GM18519 (cell line): ENCODE data around the gene SCCPDH.

Experiments
- ATAC-seq: cut with Tn5 transposase; IDR thresholded peaks from one replicate; pipeline ENCODE4 v1.9.1; 2021; ENCODE audit warnings: mild to moderate bottlenecking, moderate library complexity; ENCODE audit not compliant: unreplicated experiment, low FRiP score

The SCCPDH gene

DNA sequence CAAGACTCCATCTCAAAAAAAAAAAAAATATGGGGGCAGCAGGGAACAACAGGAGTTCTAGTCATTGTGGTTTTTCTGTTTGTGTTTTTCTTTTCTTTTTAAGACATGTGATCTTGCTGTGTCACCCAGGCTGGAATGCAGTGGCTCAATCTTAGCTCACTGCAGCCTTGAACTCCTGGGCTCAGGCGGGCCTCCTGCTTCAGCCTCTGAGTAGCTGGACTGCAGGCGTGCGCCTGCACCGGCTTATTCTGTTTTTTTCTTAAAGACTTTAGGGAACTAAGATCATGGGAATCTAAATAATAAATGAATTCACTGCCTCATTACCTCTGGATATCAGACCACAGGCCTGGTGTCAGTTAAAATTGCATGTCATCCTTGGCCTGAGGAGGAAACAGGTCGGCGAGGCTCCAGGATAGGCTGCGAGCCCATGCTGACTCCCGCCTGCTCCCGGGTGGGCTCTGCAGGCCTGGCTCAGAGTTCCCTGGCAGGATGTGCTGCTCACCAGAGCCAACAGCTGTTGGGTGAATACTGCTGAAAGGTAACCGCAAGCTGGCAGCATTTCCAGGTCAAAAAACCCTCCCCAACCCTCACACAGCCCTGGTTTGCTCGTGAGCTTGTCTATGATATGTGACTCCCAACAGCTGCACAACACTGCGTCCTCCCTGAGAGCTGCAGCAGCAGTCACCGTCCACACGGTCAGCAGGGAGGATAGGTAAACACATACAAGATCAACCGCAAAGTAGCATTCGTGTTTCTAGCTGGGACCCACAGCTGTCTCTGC, 58.1 kb downstream of the SCCPDH start:
- ATAC-seq, result no peak

DNA sequence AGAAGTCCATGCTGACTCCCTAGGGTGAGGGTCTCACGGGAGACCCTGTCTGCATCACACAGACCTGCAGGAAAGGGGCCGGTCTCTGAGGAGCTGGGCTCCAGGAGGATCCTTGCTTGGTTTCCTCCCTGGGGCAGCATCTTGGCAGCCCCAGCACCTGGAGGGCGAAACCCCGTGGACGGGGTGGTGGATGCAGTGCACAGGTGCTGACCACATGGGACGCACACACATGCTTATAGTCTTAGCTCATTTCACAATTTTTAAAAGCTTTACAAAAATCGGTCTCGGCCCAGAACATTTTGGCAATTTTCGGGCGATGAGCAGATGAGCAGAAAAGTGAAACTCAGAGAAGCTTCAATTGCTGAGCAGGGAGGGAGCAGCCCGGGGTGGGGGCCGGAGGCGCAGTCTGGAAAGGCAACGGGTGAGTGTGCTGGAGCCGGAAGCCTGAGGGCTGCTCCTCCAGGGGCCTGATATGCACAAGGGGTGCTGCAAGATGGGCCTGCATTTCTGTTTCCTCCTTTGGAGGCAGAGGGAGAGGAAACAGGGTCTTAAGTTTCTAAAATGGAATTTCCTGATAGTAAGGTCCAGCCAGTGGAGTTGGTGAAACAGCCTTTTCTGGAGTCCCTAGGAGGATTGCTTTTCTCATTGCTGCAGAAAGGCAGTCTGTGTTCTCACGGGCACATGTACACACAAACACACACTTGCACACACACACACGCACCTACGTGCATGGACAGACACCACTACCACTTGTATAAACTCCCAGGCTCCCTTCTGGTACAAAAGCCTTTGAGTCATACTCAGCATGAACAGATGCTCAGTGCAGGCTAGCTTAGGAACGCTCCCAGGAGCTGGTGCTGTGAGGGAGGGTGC, 60.6 kb downstream of the SCCPDH start:
- ATAC-seq, result no peak

DNA sequence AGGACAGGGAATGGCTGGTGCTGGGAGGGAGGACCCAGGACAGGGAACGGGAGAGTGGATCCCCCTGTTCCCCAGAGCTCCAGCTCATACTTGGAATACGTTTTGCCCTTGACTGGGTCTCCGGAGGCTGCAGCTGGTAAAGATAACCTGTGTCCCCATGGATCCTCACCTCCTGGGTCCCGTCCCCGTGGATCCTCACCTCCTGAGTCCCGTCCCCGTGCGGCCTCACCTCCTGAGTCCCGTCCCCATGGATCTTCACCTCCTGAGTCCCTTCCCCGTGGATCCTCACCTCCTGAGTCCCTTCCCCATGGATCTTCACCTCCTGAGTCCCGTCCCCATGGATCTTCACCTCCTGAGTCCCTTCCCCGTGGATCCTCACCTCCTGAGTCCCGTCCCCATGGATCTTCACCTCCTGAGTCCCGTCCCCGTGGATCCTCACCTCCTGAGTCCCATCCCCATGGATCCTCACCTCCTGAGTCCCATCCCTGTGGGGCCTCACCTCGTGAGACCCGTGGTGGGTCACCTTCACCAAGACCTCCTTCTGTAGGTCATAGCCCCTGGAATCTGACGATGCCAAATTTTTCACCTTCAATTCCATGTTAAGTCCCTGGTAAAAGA, 61.4 kb downstream of the SCCPDH start:
- ATAC-seq, result no peak

DNA sequence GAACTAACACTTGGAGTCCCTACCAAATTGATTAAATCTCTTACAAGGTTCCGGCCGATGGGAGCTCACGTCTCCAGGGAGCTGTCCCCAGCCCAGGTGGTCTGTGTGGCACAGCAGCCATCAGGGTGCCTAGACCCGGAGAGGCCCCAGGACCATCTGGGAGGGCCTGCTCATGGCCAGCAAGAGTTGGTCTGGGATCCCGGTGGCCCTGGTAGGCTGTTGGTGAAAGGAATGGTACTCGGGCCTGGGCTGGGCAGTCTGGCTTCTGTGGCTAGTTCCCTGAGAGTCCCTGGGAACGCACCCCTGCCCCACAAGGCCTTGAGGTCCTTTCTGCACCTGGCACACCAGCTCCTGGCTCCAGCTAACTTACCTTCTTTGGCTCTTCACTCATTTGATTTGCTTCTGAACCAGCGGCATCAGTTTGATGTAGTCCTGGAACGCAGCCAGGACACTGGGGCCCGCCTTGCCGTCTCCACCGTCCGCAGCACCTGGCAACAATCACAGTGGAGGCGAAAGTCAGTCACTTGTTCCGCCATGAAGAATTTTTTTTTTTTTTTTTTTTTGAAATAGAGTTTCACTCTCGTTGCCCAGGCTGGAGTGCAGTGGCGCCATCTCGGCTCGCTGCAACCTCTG, 62.5 kb downstream of the SCCPDH start:
- ATAC-seq, result no peak

DNA sequence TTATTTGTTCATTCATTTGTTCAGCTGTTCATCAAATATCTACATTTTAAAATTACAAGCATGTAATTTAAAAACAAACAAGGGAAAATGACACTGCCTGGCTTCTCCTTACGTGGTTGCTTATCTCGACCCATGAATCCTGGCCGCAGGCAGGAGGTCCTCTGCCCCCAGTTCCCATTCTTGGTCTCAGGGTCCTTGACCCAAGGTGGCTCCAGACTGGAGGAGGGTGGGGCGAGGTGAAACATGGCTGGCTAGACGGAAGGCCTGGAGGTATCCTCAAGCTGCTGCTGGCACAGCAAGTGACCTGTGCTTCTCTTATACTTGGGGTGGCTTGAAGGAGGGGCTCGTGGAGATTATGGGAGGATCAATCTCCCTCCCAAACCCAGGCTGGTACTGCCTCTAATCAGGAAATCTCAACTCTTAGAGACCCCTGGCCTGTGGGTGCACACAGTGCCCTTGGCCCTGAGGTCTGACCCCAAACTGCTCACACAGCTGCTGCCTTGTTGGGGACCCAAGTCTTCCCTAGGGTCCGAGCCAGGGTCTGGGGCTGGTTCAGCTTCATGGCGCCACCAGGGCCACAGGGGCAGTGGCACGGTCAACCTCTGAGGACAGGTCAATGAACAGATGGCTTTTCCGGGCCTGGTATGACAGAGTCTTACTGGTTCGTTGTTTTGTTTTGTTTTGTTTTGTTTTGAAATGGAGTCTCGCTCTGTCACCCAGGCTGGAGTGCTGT, 63.7 kb downstream of the SCCPDH start:
- ATAC-seq, result no peak

DNA sequence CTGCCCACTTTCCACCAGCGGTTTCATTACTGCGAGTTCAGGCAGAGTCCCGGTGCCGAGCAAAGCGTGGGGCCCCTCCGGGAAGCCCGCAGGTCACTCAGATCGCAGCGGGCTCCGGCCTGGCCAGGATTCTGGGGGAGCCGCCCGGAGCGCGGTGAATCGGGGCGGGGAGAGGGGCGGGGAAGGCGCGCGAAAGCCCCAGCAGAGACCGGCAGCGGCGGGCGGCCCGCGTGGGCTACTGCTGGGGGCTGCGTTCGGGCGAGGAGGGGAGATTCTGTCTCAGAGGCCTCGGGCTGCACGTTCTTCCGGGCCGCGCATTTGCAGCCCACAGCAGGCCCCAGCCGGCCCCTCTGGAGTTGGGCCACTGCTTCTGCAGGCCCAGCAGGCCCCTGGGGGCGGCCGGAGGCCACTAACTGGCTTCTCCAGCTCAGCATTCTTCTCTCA, 64.7 kb downstream of the SCCPDH start:
- no peak for ATAC-seq

DNA sequence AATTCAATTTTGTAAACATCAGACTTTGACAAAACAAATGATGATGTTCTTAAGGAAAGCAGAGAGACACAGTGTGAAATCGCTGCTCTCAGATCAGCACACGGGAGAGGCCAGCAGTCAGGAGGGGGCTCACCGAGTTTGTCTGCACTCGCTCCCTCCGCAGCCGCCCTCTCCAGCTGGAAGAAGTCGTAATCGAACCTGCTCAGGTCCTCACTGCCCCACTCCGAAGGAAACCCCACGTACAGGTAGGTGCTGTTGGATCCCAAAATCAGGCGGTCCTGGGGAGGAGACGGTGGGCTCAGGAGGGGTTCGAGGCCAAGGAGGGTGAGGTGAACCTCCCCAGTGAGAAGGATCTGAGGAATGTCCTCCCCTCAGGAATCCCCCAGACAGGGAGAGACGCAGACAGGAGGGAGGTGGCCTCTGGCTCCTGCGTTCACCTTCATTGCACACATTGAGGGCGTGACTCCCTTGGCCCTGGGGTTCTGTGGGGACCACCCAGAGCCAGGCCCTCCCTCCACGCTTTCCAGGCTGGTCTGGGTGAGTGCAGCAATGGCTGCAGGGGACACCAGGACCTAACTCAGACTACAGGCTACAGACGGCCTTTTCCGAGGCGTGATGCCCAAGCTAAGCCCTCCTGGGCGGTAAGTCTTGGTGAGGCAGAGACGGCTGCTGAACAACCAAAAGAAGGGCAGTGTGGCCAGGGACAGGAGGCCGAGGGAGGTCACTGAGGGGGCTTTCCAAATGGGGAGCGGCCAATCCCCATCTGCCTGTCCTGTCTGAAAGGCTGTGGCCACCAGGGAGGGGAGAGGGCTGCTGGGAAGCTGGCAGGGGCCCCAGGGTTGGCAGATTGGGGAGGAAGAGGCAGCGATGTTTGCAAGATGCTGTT, 65.5 kb downstream of the SCCPDH start:
- ATAC-seq, result no peak

DNA sequence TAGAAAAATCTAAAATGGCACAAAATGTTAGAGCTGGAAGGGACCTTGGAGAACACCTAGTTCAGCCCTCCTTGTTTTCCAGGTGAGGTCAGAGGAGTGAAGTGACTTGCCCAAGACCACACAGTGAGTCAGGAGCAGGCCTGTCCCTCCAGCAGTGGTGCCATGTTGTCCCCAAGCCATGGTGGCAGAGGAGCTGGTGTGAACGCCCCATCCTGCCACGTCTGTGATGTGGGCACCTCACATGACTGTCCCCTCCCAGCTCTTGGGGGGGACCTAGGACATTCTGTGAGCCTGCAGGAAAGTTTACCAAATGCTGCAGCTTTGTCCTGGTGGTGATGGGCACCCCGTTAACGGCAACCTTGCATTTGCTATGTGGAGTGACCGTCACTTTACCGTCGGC, 66.2 kb downstream of the SCCPDH start:
- ATAC-seq, result no peak

DNA sequence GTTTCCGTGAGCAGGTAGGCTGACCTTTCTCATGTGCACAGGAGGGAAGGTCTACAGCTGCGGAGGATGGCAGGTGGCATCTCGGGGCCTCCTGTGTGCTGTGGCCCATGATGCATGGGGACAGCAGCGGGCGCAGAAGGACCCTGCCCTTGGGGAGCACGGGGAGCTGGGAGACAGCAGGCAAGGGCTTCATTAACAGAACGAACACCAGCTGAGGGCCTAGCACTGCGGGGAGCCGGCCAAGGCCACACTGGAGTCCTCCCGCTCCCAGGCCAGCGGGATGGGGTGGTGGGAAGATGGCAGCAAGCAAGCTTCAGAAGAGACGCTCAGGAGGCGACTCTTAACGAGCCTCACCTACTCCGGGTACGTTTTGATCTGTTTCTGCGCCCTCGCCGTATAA, 66.6 kb downstream of the SCCPDH start:
- no peak for ATAC-seq

DNA sequence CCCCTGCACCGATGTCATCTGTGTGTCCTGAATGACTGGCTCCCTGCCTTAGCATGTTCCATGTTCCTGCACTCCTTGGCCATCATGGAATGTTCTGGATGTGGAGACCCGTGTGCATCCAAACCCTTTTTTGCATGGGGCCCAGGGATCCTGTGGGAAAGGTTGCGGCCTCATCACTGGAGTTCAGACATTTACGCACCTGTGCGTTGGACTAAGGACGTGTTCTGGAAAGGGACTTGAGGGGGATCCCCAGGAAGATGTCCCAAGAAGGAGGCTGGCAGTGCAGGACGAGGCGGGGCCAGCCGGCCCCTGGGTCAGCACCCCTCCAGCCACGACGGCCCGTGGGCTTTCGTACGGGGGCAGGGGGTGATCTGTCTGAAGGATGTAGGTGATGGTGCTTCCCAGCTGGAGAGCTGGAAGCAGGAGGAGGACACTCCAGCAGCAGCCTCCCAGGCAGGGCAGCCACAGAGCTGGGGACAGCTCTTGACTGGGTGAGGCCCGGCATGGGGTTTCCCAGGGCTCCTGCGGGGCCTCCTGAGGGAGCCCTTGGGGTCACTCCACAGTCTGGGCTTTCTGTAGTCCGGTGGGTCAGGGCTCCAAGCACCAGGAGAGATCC, 67.2 kb downstream of the SCCPDH start:
- ATAC-seq, result no peak

DNA sequence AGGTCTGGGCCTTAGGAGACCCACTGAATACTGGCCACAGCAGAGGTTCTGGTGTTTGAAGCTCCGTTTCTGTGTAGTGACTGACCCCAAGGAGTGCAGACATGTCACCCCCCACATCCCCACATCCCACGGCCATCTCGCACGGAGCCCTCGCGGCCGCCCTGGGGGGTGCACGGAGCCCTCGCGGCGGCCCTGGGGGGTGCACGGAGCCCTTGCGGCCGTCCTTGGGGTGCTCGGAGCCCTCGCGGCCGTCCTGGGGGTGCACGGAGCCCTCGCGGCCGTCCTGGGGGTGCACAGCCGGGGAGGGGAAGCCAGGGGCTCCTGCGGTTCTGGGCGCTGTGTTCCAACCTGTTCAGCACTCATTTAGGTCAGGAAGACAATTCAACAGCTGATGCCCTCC, 68.4 kb downstream of the SCCPDH start:
- ATAC-seq, result no peak

DNA sequence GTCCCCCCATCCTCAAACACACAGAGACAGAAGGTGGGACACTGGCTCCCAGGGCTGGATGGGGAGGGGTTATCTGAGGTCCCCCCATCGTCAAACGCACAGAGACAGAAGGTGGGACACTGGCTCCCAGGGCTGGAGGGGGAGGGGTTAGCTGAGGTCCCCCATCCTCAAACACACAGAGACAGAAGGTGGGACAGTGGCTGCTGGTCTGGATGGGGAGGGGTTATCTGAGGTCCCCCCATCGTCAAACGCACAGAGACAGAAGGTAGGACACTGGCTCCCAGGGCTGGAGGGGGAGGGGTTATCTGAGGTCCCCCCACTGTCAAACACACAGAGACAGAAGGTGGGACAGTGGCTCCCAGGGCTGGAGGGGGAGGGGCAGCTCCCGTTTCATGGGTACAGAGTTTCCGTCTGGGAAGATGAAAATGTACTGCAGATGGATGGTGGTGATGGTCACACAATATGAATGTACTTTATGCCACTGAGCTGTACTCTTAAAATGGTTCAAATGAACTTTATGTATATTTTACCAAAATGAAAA, 69.2 kb downstream of the SCCPDH start:
- no peak for ATAC-seq

DNA sequence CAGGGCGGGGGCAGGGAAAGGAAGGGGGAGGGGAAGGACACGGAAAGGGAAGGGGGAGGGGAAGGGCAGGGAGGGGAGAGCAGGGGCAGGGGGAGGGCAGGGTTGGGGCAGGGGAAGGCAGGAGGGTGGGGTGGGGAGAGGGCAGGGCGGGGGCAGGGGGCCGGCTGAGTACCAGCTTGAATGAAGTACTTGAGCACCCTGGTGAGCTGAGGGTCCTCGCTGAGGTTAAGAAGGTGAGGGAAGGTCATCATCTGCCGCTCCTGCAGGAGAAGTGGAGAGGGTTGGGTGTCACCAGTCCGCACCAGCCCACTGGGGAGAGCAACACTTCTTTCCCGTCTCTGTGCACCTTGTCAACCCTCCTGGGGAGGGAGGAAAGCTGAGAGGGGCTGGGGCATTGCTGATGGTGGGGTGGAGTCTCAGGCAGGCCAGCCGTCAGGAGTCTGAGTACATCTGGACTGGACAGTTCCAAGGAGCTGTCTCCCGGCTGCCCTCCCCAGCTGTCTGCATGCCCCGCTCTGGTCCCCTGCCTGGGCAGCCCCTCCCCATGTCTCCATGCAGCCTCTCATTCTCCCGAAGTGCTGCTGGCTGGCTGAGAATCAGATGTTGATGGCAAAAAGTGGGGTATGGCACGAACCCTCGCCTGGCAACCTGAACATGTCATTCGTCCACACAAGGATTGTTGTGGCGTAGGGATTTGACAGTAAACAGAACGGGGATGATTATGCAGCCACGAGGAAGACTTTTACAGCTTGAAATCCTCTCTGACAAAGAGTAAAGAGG, 70.0 kb downstream of the SCCPDH start:
- ATAC-seq, result no peak

DNA sequence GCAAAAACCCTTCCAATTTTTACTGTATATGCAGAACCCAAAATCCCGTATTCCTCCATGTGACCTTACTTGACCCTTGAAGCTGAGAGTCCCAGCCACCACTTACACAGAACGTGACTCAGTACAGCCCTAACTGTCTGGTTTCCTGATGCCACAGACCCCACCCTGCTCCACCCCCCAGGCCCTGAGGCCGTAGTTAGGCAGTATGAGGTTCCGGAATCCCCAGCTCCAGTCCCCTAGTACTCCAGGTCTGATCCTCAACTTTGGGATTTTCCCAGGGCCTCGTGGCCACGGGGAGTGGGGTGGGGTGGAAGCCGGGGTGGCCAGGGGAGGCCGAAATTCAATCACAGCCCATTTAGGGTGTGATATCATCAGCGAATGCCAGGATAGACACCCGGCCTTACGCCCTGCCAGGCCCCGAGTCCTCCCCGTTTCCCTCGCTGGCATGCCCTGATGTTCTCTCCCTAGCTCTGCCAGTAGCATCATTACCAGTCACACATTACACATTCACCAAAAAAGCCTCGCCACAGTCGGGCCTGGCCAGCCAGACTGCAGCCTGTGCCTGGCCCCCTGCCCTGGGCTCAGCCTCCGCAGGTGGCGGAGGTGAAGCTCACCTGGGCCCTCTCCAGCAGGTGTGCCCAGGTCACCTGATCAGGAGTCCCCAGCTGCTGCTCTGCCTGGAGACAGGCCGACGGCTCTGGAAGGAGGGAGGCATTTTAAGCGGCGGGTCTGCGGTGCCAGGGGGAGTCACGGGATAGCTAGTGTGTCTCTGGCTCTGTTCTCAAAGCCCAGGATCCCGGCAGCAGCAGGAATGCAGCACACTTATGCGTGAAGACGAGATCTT, 70.8 kb downstream of the SCCPDH start:
- no peak for ATAC-seq

DNA sequence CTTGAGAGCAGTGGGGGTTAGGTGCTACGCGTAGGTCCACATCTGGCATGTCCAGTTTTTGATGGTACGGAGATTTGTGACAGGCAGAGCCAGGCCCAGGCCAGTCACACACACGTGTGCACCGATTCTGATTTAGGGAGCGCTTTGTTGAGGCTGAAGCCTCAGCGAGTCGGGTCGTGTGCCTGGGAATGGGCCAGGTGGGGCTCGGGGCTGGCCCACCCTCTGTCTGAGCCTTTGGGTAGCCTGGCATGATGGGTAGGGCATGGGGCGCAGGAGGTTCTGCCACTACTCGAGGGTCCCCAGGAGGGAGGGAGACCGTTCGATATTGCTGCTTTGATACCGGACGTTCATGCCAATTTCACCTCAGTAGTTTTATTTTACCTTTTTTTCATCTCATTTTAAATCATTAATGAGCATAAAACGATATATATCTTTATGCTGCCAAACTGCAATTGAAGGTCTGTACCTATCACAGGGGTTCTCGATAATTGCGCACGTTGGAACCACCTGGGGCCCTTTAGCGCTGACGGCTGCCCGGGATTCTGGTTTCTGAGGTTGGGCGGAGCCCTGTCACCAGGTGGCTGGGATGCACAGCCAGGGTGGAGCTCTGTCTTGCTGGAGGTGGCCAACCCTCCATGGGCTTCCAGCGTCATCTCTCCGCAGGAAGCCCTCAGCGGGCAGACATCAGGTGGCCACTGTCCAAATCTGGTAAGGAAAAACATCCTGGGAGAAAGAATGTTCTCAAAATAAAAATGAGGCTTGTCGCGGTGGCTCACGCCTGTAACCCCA, 71.9 kb downstream of the SCCPDH start:
- ATAC-seq, result no peak

DNA sequence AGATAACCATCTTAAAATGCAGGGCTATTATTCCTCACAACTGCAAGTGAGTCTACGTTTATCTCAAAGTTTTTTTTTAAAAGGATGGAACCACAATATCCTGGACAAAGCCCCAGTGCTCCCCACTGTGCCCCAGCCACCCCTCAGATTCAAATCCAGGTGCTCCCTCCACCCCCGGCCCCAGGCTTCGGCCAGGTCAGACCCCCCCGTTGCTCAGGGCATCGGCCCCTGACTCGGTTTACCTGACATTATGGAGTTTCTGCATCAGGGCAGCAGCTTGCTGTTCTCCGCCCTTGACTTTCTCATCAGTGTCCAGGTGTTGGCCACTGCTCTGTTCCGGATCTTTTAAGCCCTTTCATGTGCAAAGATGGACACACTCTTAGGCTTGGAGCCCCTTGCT, 72.9 kb downstream of the SCCPDH start:
- ATAC-seq, result no peak
